ENCODE results near the gene SLC6A3. TPM values are rescaled to one million over a fixed set of nuclear protein-coding genes. Genes with fewer than 3 reads are reported as not detected.
"Not testable (repeated sequence)": the region's sequence is repeated elsewhere in the genome, so short reads cannot be mapped to it uniquely, and the experiment has no call there.

SLC6A3 gene
- total RNA-seq, 4 donors from 2014 or later = not detected

DNA sequence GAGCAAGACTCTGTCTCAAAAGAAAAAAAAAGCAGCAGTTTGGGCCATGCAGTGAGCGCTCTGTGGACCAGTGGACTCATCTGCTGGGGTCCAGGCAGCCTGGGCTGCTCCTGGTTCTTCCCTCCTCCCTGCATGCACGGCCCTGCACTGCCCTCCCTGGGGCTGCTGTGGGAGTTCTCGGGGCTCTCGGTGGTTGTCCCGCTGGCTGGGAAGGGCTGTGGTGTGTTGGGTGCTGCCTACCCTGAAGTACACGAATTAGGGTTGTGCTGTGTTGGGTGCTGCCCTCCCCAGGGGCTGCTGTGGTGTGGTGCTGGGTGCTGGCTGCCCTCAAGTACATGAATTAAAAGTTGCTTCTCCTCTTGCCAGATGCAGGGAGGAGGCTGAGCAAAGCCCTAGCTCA lies 82.1 kb downstream of the SLC6A3 start:
- in situ Hi-C loops (cut with MboI; ENCODE audit: low sequenced_read_pairs in 4 of 4) (no loop called here), intact Hi-C loops (cut with DNase I; ENCODE audit: low total_unique reads) (no loop called here)
- H3K27me3 ChIP-seq = peaks cover 25 to 37% (median 32%) of the 10 kb centered on the region in 3 donors

DNA sequence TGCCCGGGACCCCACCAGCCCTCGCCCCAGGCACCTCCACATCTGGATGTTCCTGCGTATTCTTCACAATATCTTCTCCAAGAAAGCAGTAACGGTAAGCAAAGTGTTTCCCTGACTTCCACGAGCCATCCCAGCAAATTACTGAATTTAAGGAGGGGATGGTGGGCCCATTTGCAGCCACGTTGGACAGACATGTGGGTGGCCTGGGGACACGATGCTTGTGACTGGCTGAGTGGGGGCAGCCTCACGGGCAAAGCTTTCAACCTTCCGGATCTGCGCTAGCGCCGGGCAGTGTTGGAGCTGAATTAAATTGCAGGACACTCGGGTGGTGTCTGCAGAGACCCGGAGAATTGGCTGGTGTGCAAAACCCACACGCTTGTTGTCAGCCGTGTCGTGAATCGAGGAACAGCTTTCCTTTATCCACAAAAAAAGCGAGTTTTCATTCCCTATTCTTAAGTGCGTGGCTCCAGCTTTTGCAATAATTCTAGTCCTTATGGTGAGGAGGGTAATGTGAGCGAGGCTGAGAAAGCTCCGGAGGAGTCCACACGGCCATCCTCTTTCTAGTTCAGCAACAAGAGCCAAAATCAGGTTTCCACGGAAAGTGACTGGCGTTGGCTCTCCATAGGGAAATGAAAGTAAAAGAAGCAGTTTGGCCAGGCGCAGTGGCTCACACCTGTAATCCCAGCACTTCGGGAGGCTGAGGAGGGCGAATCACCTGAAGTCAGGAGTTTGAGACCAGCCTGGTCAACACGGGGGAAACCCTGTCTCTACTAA lies 82.8 kb downstream of the SLC6A3 start:
- in situ Hi-C loops (cut with MboI; ENCODE audit: low sequenced_read_pairs in 4 of 4) (no loop called here), intact Hi-C loops (cut with DNase I; ENCODE audit: low total_unique reads) (no loop called here)
- Histone ChIP-seq H3K27ac (no peak overlapping the region), H3K4me3 (no peak overlapping the region), H3K4me1 (no peaks in the 10 kb centered on the region), H3K9me3 (no peaks in the 10 kb centered on the region), H3K27me3 (peaks cover 25 to 37% (median 32%) of the 10 kb centered on the region in 3 donors), H3K36me3 (no peaks in the 10 kb centered on the region)
- DNase-seq = no peak
- no peak for ATAC-seq
- no peak for TF ChIP-seq POLR2A (IDR thresholded peaks at IDR 0.05)
- TF ChIP-seq, protein P1, sequence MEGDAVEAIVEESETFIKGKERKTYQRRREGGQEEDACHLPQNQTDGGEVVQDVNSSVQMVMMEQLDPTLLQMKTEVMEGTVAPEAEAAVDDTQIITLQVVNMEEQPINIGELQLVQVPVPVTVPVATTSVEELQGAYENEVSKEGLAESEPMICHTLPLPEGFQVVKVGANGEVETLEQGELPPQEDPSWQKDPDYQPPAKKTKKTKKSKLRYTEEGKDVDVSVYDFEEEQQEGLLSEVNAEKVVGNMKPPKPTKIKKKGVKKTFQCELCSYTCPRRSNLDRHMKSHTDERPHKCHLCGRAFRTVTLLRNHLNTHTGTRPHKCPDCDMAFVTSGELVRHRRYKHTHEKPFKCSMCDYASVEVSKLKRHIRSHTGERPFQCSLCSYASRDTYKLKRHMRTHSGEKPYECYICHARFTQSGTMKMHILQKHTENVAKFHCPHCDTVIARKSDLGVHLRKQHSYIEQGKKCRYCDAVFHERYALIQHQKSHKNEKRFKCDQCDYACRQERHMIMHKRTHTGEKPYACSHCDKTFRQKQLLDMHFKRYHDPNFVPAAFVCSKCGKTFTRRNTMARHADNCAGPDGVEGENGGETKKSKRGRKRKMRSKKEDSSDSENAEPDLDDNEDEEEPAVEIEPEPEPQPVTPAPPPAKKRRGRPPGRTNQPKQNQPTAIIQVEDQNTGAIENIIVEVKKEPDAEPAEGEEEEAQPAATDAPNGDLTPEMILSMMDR (IDR thresholded peaks at IDR 0.05 in 4 of 5, conservative IDR thresholded peaks at IDR 0.05 in 1 of 5) = no peak

More for the DNA sequence above, 82.1 kb downstream of the SLC6A3 start:
- TF ChIP-seq, protein P1 (IDR thresholded peaks at IDR 0.05 in 4 of 5, conservative IDR thresholded peaks at IDR 0.05 in 1 of 5) = no peak
- TF ChIP-seq POLR2A (IDR thresholded peaks at IDR 0.05) = no peak
- no peaks in the 10 kb centered on the region for H3K9me3 ChIP-seq
- H3K4me1 ChIP-seq = no peaks in the 10 kb centered on the region
- ATAC-seq = no peak
- no peak overlapping the region for H3K27ac ChIP-seq
- no peak for DNase-seq
- no peaks in the 10 kb centered on the region for H3K36me3 ChIP-seq
- H3K4me3 ChIP-seq = no peak overlapping the region

DNA sequence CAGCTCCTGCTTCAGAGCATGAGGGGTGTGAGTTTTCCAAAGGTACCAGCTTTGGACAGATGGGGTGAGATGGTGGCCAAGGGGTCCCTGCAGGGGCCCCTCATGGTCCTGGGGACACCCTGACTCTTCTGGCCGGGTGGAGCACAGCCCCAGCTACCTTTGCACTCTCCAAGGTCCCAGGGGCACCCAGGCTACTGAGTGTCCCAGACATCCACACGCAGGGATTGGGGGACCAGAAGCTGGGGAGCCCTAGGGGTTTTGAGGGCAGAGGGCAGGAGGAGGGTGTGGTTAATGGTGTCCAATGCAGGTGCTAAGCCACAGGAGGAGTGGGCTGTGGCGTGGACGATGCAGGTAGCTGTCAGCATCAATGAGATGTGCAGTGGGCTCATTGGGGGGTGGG lies 84.4 kb downstream of the SLC6A3 start:
- Histone ChIP-seq H3K4me1 (no peaks in the 10 kb centered on the region), H3K36me3 (no peaks in the 10 kb centered on the region), H3K4me3 (no peak overlapping the region), H3K9me3 (no peaks in the 10 kb centered on the region), H3K27me3 (peaks cover 20 to 31% (median 28%) of the 10 kb centered on the region in 3 donors), H3K27ac (no peak overlapping the region)
- in situ Hi-C loops (cut with MboI; ENCODE audit: low sequenced_read_pairs in 4 of 4) = no loop called here
- ATAC-seq (no peak), DNase-seq (no peak)
- TF ChIP-seq, protein P1 (IDR thresholded peaks at IDR 0.05 in 4 of 5, conservative IDR thresholded peaks at IDR 0.05 in 1 of 5) = no peak
- no peak for TF ChIP-seq POLR2A (IDR thresholded peaks at IDR 0.05)
- intact Hi-C loops (cut with DNase I; ENCODE audit: low total_unique reads) = no loop called here

GRCh38 chr5:1360367-1360766 lies 84.9 kb downstream of the SLC6A3 start:
- H3K4me1 ChIP-seq; intact Hi-C loops (cut with DNase I; ENCODE audit: low total_unique reads); H3K4me3 ChIP-seq; ATAC-seq; H3K9me3 ChIP-seq; in situ Hi-C loops (cut with MboI; ENCODE audit: low sequenced_read_pairs in 4 of 4); H3K36me3 ChIP-seq; H3K27ac ChIP-seq; DNase-seq: not testable (repeated sequence)
- peaks cover 19 to 31% (median 27%) of the 10 kb centered on the region in 3 donors for H3K27me3 ChIP-seq

GRCh38 chr5:1359713-1360112 lies 85.5 kb downstream of the SLC6A3 start:
- Histone ChIP-seq H3K4me1 (no peaks in the 10 kb centered on the region), H3K36me3 (no peaks in the 10 kb centered on the region), H3K27ac (no peak overlapping the region), H3K27me3 (peaks cover 13 to 31% (median 23%) of the 10 kb centered on the region in 3 donors), H3K9me3 (no peaks in the 10 kb centered on the region), H3K4me3 (no peak overlapping the region)
- no peak for TF ChIP-seq POLR2A (IDR thresholded peaks at IDR 0.05)
- TF ChIP-seq, protein P1 (IDR thresholded peaks at IDR 0.05 in 4 of 5, conservative IDR thresholded peaks at IDR 0.05 in 1 of 5) = no peak
- ATAC-seq (no peak), DNase-seq (no peak)
- in situ Hi-C loops (cut with MboI; ENCODE audit: low sequenced_read_pairs in 4 of 4) = no loop called here
- intact Hi-C loops (cut with DNase I; ENCODE audit: low total_unique reads) = no loop called here
